Skeletal muscle satellite cell (primary cell): ENCODE results near the gene GALM.
"Not testable (repeated sequence)": the region's sequence is repeated elsewhere in the genome, so short reads cannot be mapped to it uniquely, and the experiment has no call there.

ENCODE experiments used
- H3K27me3 ChIP-seq: 2 replicates; pipeline ENCODE4 v1.7.0; 2013; ENCODE audit warnings: low read length; ENCODE audit not compliant: control insufficient read depth, insufficient read depth
- H3K36me3 ChIP-seq: 2 replicates; pipeline ENCODE4 v1.7.0; 2013; ENCODE audit warnings: mild to moderate bottlenecking, control low read depth, low read length; ENCODE audit not compliant: insufficient read depth
- H3K4me1 ChIP-seq: 2 replicates; pipeline ENCODE4 v1.7.0; 2013; ENCODE audit warnings: low read length; ENCODE audit not compliant: control insufficient read depth, insufficient read depth
- H3K4me2 ChIP-seq: 2 replicates; pipeline ENCODE4 v1.7.0; 2013; ENCODE audit warnings: mild to moderate bottlenecking, low read length
- H3K4me3 ChIP-seq: 2 replicates; pipeline ENCODE4 v1.7.0; 2013; ENCODE audit warnings: low read length
- H3K9ac ChIP-seq: 2 replicates; pipeline ENCODE4 v1.7.0; 2013; ENCODE audit warnings: mild to moderate bottlenecking, low read depth, low read length, moderate library complexity
- H3K9me3 ChIP-seq: replicated peaks from 2 replicates; pipeline ENCODE4 v1.7.0; 2013; ENCODE audit warnings: mild to moderate bottlenecking, control low read depth, low read length

Gene GALM

DNA sequence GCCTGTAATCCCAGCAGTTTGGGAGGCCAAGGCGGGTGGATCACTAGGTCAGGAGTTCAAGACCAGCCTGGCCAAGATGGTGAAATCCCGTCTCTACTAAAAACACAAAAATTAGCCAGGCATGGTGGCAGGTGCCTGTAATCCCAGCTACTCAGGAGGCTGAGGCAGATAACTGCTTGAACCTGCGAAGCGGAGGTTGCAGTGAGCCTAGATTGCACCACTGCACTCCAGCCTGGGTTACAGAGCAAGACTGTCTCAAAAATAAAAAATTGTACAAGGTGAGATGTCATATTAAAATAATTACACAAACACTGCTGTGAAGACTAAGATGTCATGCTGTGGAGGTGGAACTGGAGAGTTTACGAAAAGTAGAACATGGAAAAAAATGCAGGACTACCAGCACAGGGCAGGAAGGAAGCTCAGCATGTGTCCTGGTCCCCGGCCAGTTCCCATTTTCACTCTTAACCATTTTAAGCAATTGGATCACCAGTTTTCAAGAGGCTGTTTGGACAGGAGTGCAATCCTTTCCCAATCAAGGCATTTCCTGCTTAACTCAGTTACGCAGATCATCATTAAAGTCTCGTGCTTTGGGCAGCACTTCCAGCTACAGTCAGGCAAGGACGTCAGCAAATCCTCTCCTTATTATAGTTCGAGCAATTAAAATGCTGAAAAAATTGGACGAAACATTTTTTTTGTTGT, 71.2 kb downstream of the GALM start:
- H3K4me2 ChIP-seq, H3K9ac ChIP-seq, H3K27me3 ChIP-seq, H3K4me1 ChIP-seq, H3K4me3 ChIP-seq, H3K9me3 ChIP-seq: not testable (repeated sequence)
- peaks cover 20% of the 10 kb centered on the region for H3K36me3 ChIP-seq

DNA sequence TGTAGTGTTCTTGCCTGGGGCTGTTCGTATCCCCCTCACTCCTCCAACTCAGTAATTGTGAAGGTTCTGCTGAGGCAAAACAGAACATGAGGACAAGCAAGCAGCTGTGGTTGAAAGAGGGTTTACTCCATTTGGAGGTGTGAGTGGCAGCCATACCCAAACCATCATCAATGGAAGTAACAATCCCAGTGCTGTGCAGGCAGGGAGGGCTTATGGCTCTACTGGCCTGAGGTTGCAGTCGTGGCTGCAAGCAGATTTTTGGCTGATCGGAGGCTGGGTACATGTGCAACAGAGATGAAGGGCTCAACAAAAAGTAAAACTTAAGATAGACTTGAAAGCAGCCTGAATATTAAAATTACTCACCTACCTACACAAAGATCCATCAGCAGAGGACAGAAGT, 72.0 kb downstream of the GALM start:
- no peak overlapping the region for H3K4me3 ChIP-seq
- H3K9ac ChIP-seq: no peak overlapping the region
- H3K27me3 ChIP-seq: no peaks in the 10 kb centered on the region
- H3K9me3 ChIP-seq: no peaks in the 10 kb centered on the region
- H3K4me1 ChIP-seq: peaks cover 8% of the 10 kb centered on the region
- H3K4me2 ChIP-seq: no peak overlapping the region
- peaks cover 23% of the 10 kb centered on the region for H3K36me3 ChIP-seq

DNA sequence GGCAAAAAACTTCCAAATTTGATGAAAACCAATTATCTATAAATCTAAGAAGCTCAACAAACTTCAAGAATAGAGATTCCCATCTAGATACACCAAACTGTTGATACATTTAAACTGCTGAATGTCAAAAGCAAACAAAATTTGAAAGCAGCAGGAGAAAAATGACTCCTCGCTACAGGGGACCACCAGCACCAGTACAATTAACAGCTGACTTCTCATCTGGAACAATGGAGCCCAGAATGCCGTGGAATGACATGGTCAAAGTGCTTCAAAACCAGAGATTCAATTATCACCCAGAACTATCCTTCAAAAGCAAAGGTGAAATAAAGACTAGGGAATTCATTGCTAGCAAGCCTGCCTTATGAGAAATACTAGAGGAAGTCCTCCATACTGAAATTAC, 73.6 kb downstream of the GALM start:
- Histone ChIP-seq H3K9me3 (no peaks in the 10 kb centered on the region), H3K27me3 (no peaks in the 10 kb centered on the region), H3K4me3 (no peak overlapping the region), H3K36me3 (peaks cover 31% of the 10 kb centered on the region), H3K4me2 (no peak overlapping the region), H3K4me1 (peaks cover 8% of the 10 kb centered on the region), H3K9ac (no peak overlapping the region)

DNA sequence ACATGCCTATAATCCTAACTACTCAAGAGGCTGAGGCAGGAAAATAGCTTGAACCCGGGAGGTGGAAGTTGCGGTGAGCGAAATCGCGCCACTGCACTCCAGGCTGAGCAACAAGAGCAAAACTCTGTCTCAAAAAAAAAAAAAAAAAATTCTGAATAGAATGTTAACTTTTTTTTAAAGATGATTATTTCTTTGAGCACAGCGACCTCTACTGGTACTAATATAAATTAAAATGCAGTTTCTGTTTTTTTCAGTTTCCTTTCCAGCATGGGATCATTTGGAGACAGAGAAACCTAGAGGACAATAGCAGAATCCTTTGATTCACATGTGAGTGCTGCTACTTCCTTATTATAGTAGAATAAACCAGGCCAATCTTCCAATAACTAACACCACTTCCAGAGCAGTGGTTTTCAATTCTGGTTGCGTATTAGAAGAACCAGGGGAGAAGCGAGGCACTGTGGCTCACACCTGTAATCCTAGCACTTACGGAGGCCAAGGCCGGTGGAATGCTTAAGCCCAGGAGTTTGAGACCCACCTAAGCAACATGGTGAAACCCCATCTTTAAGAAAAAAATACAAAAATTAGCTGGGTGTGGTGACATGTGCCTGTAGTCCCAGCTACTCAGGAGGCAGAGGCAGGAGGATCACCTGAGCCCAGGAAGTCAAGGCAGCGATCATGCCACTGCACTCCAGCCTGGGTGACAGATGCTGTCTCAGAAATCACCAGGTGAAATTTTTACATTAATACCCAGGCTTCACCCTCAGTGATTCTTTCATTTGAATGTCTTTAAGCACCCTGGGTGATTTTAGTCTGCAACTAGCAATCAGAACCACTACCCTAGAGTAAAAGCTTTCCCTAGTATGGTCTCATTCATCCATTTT, 75.2 kb downstream of the GALM start:
- Histone ChIP-seq H3K9ac (no peak overlapping the region), H3K27me3 (no peaks in the 10 kb centered on the region), H3K9me3 (no peaks in the 10 kb centered on the region), H3K4me2 (no peak overlapping the region), H3K4me1 (peaks cover 12% of the 10 kb centered on the region), H3K36me3 (peaks cover 41% of the 10 kb centered on the region), H3K4me3 (no peak overlapping the region)

DNA sequence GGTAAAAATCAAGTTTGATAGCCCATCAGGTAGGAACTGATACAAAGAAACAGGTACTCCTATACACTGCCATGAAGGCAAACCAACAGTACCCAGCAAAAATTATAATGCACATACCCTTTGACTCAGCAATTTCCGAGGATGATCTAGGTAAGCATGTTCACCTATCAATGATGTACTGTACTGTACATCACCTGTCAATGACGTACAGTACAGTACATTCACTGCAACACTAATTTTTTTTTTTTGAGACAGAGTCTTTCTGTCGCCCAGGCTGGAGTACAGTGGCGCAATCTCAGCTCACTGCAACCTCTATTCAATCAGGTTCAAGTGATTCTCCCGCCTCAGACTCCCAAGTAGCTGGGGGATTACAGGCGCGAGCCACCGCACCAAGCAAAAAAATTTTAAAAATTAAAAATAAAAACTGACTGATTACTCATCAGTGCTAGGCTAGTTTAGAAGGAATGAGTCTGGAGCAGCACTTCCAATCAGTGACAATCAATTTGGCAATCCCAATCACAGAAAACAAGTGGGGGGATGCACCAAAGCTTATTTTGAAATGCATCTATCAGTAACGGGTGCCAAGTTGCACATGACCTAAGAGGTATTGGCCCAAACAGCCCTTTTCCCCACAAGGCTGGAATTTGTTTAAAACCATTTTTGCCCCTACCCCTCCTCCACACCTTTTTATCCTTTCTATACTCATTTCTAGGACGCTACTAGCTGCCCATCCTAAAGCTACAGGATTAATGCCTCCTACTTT, 77.1 kb downstream of the GALM start:
- Histone ChIP-seq H3K4me3 (no peak overlapping the region), H3K9me3 (no peaks in the 10 kb centered on the region), H3K4me1 (peaks cover 18% of the 10 kb centered on the region), H3K4me2 (no peak overlapping the region), H3K9ac (no peak overlapping the region), H3K27me3 (no peaks in the 10 kb centered on the region), H3K36me3 (peaks cover 55% of the 10 kb centered on the region)

DNA sequence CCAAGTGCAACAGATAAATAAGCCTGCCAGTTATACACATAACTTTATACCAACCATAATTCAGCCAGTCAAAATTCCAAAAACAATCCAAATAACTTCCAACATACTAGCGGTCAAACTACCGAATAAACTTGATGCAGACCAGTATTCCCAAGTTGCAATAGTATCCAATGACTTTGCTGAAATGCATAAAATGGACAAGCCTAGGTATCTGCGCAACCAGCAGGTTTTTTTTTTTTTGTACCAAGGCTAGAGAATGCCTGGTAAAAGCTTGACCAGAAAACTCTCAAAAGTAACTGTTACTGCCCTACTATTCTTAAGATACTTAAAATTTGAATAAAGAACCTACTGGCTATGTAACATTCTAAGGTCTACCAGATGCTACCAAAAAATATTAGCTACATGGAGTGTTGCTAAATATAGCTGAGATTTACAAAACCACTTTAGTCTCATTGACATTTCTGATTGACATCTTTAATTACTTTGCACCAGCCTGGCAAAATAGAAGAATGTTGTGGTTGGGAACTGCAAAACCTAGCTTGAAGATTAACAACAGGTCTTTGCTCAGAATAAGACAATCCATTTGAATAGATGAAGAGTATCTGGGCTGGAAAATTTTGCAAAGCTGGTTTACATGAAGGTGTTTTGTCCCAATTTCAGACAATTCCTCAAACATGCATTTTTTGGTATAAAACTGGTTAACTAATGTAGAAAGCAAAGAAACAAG, 77.9 kb downstream of the GALM start:
- H3K4me3 ChIP-seq: no peak overlapping the region
- peaks cover 26% of the 10 kb centered on the region for H3K4me1 ChIP-seq
- H3K36me3 ChIP-seq: peaks cover 62% of the 10 kb centered on the region
- H3K9ac ChIP-seq: no peak overlapping the region
- H3K27me3 ChIP-seq: no peaks in the 10 kb centered on the region
- no peak overlapping the region for H3K4me2 ChIP-seq
- no peaks in the 10 kb centered on the region for H3K9me3 ChIP-seq

DNA sequence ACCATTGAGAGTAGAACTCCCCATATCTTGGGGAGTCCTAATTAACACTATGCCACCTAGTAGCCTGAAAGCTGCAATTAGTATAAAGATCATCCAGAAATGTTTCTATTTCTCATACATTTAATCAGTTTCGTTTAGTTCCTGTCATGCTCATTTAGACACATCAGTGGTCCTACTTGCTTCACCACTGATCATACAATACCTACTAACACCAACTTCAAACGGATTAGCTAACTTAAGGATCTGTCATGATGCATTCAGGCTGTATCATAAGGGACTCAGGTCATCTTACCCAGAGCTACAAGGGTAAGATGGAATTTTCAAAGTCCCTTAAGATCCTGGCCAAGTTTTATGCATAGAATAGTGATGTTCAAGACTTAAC, 78.5 kb downstream of the GALM start:
- no peak overlapping the region for H3K9ac ChIP-seq
- H3K4me2 ChIP-seq: no peak overlapping the region
- no peak overlapping the region for H3K4me3 ChIP-seq
- peaks cover 67% of the 10 kb centered on the region for H3K36me3 ChIP-seq
- no peaks in the 10 kb centered on the region for H3K9me3 ChIP-seq
- H3K4me1 ChIP-seq: peaks cover 31% of the 10 kb centered on the region
- H3K27me3 ChIP-seq: no peaks in the 10 kb centered on the region

DNA sequence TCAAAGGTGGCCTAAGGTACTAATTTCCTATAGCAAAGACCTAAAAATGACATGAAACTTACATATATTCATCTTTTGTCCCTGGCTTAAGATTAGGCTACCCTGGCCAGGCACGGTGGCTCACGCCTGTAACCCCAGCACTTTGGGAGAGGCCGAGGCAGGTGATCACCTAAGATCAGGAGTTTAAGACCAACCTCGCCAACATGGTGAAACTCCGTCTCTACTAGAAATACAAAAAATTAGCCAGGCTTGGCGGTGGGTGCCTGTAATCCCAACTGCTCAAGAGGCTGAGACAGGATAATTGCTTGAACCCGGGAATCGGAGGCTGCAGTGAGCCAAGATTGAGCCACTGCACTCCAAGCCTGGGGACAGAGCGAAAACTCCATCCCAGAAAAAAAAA, 79.4 kb downstream of the GALM start:
- no peaks in the 10 kb centered on the region for H3K27me3 ChIP-seq
- peaks cover 32% of the 10 kb centered on the region for H3K4me1 ChIP-seq
- peaks cover 75% of the 10 kb centered on the region for H3K36me3 ChIP-seq
- H3K9me3 ChIP-seq: no peaks in the 10 kb centered on the region
- no peak overlapping the region for H3K4me3 ChIP-seq
- H3K9ac ChIP-seq: no peak overlapping the region
- H3K4me2 ChIP-seq: no peak overlapping the region

DNA sequence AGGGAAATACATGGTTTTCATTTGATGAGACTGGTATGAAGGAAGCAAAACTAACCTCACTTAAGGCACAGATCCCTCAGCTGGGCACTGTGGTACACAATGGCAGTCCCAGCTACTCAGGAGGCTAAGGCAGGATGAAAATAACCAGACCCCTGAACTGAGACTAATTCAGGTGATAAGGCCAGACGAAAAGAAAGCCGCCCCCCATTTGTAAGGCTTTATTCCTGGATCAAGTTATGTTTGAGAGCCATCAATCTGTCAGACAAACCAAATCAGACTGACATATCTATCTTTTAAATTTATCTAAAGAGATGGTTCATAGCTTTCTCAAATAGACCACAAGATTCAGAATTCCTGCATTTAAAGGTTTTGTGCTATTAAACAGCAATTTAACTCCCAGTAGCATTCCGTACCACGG, 81.1 kb downstream of the GALM start:
- H3K27me3 ChIP-seq: no peaks in the 10 kb centered on the region
- H3K4me3 ChIP-seq: no peak overlapping the region
- H3K4me2 ChIP-seq: peak overlapping the region; percentile 96

DNA sequence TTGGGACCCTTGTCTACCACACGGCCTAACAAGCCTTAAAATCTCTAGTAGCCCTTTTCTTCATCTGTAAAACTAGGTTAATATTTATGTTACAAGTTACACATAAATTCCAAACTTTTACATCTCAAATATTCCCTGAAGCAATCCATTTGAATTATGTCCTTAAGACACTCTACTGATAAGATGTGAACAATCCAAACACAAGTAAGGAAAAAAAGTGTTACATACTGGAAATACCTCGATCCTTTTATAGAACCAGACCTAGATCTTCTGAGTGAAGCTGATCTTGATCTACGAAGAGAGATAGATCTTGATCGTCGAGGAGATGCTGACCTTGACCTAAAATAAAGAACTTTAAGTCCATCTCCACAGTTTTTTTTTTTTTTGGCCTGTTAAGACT, 81.9 kb downstream of the GALM start:
- Histone ChIP-seq H3K9me3 (no peaks in the 10 kb centered on the region), H3K9ac (peak overlapping the region; percentile 32), H3K4me1 (peaks cover 37% of the 10 kb centered on the region), H3K4me2 (peak overlapping the region; percentile 96), H3K27me3 (no peaks in the 10 kb centered on the region), H3K4me3 (no peak overlapping the region), H3K36me3 (peaks cover 73% of the 10 kb centered on the region)

More for the DNA sequence above, 81.1 kb downstream of the GALM start:
- peaks cover 75% of the 10 kb centered on the region for H3K36me3 ChIP-seq
- no peaks in the 10 kb centered on the region for H3K9me3 ChIP-seq
- H3K4me1 ChIP-seq: peaks cover 37% of the 10 kb centered on the region
- H3K9ac ChIP-seq: no peak overlapping the region

DNA sequence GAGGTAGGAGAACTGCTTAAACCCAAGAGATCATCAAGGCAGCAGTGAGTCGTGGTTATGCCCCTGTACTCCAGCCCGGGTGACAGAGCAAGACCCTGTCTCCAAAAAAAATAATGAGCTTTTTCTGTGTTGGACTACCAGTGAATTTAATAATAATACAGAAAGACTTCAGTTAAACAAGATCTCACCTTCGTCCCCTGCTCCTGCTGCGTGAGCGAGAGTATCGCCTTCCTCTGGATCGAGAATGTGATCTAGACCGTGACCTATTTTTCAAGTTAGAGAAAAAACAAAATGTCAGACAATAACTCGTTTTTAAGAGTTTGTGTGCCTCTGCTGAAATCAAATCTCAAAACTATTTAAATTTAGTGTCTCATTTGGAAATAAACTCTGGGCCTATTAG, 82.5 kb downstream of the GALM start:
- H3K9me3 ChIP-seq: no peaks in the 10 kb centered on the region
- no peak overlapping the region for H3K4me3 ChIP-seq
- H3K4me1 ChIP-seq: peaks cover 37% of the 10 kb centered on the region
- peaks cover 67% of the 10 kb centered on the region for H3K36me3 ChIP-seq
- no peaks in the 10 kb centered on the region for H3K27me3 ChIP-seq
- H3K9ac ChIP-seq: no peak overlapping the region
- H3K4me2 ChIP-seq: peak overlapping the region; percentile 96
